Measurements from ENCODE around the gene ICAM5. TPM values are rescaled to one million over a fixed set of nuclear protein-coding genes. Genes with fewer than 3 reads are reported as not detected.
A peak's percentile ranks its signal among the peaks of the same experiment; 100 is the strongest.

Gene ICAM5
- total and polyA plus RNA-seq, 9 of the 15 experiments (the other 6 are each of a cell fraction or from before 2014, with no cell fraction given) = 0.10 to 114 (median 13.7) TPM

- peak; percentile 95 for TF ChIP-seq ZKSCAN8 (CRISPR knock-in tag; IDR thresholded peaks at IDR 0.05)
- TF ChIP-seq ARID2 (IDR thresholded peaks at IDR 0.05) = peak; percentile 97
- TF ChIP-seq CHD1 (IDR thresholded peaks at IDR 0.05; ENCODE audit: low read length) = no peak
- peak; percentile 55; the same call in 1 of the 2 replicates for TF ChIP-seq GABPB1 (CRISPR knock-in tag; IDR thresholded peaks at IDR 0.05)
- TF ChIP-seq PTBP1 (IDR thresholded peaks at IDR 0.05; ENCODE audit: low read depth, low read length) = no peak
- 0 out of 4 replicates have a peak, but pooled peaks of 1 of the 2 experiments have one; percentile 25 for TF ChIP-seq FOXK2 (conservative IDR thresholded peaks at IDR 0.05 in 1 of 2, IDR thresholded peaks at IDR 0.05 in 1 of 2; ENCODE audit: low read depth in 2 of 2)
- TF ChIP-seq, protein P1, sequence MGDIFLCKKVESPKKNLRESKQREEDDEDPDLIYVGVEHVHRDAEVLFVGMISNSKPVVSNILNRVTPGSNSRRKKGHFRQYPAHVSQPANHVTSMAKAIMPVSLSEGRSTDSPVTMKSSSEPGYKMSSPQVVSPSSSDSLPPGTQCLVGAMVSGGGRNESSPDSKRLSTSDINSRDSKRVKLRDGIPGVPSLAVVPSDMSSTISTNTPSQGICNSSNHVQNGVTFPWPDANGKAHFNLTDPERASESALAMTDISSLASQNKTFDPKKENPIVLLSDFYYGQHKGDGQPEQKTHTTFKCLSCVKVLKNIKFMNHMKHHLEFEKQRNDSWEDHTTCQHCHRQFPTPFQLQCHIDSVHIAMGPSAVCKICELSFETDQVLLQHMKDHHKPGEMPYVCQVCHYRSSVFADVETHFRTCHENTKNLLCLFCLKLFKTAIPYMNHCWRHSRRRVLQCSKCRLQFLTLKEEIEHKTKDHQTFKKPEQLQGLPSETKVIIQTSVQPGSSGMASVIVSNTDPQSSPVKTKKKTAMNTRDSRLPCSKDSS (IDR thresholded peaks at IDR 0.05; ENCODE audit: low read depth, partially characterized antibody) = no peak
- peak; percentile 23 for TF ChIP-seq HMGN3 (IDR thresholded peaks at IDR 0.05; ENCODE audit: borderline replicate concordance, extremely low read depth, insufficient read length, low read depth, low read length)
- TF ChIP-seq NKRF (IDR thresholded peaks at IDR 0.05; ENCODE audit: borderline replicate concordance) = no peak
- TF ChIP-seq ZNF134 (CRISPR knock-in tag; conservative IDR thresholded peaks at IDR 0.05) = no peak
- no peak for TF ChIP-seq ZNF583 (CRISPR knock-in tag; IDR thresholded peaks at IDR 0.05)
- no peak for TF ChIP-seq HNRNPH1 (optimal IDR thresholded peaks at IDR 0.05; ENCODE audit: low read depth, low read length)
- TF ChIP-seq RREB1 (CRISPR knock-in tag; IDR thresholded peaks at IDR 0.05) = no peak
- TF ChIP-seq ZBTB12 (CRISPR knock-in tag; IDR thresholded peaks at IDR 0.05) = no peak
- TF ChIP-seq GATA2 (CRISPR knock-in tag; IDR thresholded peaks at IDR 0.05) = no peak
- no peak for TF ChIP-seq MEF2D (tag; conservative IDR thresholded peaks at IDR 0.05; ENCODE audit: low read depth)
- TF ChIP-seq SMARCC2 (IDR thresholded peaks at IDR 0.05; ENCODE audit: low read depth) = no peak
Measured at GRCh38 chr19:10269333-10270179, 20.2 kb upstream of the ICAM5 start (continued).

Data from K562 (cell line).